Activated CD8-positive, alpha-beta memory T cell treated with anti-CD3 and anti-CD28 coated beads, Interleukin-2, amount 50 U/mL, for 24 hours (primary cell): ENCODE results near the gene GABRB2.
"Not testable (repeated sequence)": the region's sequence is repeated elsewhere in the genome, so short reads cannot be mapped to it uniquely, and the experiment has no call there.

Source experiments
- DNase-seq: peaks from one replicate; pipeline ENCODE4 v3.0.0-alpha.2; 2020; ENCODE audit errors: extremely low read depth

The GABRB2 gene

GRCh38 chr5:161546470-161547301 lies at the start of gene GABRB2:
Gene GABRB2 (minus strand): TSS chr5:161546725. CDS start chr5:161546643, 82 bp downstream.
- DNase-seq, result no peak

DNA sequence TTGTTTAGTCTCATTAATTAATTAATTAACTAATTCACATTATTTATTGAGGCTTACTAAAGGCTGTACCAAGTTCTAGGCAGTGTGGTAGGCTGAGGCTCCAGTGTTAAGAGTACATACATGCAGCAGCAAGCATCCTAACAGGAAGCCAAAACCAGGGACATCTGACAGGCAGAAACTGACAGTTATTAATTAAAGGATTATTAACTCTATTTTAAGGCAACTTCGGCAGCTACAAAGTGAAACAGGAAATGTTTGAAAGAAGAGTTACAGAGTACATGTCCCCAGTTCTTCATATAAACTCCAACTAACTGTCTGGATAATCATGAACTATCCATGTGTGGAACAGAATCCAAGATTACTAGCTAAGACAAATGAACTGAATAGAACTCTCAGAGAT lies 39.3 kb upstream of the GABRB2 start:
- DNase-seq, result no peak

GRCh38 chr5:161580621-161581020 lies 34.1 kb upstream of the GABRB2 start:
- no peak for DNase-seq

GRCh38 chr5:161572914-161573313 lies 26.4 kb upstream of the GABRB2 start:
- DNase-seq, result no peak

- DNase-seq, result no peak
These were observed 19.6 kb upstream of the GABRB2 start for GRCh38 chr5:161566081-161566480.

DNA sequence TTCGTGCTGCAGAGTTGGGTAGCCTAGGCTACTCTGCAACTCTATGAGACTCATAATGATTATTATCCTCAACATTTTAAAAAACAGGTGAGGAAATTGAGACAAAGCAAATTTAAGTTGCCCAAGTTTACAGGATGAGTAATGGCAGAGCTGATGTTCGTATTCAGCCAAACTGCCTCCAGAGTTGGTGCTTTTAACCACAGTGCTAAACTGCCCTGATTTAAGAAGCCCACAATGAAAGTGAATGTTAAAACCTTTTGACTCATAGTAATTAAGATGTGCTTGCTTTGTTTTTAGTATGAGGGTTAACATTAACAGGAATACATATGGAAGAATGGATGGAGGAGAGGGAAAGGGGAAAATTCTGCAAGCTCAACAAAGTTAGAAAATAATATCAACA lies 15.9 kb upstream of the GABRB2 start:
- no peak for DNase-seq

- no peak for DNase-seq
These were observed 2.6 kb upstream of the GABRB2 start for GRCh38 chr5:161549106-161549505.

DNA sequence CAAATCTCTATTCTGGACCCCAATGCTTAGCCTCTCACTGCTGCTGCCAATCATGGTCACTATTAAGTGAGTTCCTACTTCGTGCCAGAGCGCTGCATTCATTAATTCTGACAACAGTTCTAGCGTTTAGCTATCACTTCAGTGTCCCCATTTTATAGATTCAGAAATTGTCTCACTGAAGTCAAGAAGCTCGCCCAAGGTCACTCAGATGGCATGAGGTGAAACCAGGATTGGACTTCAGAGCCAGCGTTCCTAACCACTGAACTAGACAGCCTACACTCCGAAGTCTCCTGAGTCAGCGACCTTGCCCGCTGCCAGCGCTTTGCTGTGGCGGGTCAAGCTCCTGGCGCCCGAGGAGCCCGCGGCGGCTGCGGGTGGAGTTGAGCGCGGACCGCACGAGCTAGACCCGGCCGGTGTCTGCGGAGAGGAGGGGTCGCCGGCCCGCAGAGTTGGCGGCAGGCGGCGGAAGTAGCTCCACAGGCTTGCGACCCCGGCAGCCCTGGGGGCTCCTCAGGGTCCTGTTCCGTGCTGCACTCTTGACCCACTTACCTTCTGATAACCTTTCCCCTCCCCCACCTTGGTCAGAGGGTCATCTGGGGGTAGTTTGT lies 2.1 kb upstream of the GABRB2 start:
- no peak for DNase-seq

DNA sequence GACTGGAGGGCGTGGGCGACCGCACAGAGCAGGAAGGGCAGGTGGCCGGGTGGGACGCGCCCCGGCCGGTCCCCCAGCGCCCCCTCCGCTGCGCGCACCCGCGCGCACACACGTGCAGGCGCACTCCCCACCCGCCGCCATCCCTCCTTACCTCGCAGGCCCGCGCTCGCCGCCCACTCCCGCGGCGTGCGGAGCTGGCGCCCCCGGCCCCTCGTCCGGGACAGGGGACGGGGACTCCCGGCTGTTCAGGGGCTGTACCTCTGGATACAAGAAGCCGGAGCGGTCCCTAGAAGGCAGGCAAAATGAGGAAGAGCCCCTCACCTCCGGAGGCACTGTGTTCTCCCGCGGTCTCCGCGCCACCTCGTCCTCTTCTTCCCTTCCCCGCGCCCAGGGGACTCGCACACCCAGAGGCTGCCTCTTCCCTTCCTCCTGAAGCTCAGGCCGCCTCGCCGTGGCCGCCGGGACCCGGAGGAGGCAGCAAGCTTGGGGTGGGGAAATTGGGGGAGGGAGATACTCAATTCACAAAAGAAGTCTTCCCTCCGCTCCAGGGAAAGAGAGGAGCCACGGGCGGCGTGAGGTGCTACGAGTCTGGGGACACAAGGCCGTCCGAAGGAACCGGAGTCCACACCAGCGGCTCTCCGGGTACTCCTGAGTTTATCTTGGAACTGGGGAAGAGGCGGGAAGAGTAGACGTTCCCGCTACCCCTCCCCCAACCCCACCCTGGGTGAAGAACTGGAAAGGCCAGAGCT lies 1.4 kb upstream of the GABRB2 start:
- no peak for DNase-seq

DNA sequence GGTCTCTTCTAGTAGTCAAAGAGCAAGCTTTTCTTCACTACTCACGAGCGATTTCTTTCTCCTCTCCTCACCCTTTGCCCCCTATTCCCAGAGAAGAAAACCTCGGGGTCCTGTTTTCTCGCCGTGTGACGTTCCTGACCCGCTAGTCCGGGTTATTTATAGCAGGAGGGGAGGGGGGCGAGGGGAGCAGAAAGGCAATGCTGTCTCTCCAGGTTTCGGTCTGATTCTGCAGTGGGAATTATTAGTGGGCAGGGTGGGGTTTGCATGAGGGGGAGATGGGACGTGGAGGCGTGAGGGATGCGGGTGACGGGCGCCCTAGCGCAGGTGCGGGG lies 847 bp upstream of the GABRB2 start:
- DNase-seq, result no peak

DNA sequence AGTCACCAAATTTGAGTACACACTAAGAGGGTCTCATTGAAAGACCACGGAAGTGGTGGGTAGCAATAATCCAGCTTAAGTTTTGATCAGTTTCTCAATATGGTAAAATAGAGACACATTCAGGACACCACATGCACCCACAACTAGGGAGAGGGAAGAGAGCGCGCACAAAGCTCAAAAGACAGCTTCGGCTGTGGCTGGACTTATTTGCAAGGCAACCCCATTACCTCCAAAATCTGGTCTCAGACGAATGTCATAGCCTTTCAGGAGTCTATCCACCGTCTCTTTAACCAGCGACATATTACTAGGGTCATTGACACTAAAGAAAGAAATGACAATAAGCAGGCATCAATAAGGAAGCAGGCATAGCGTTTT lies 443 bp downstream of the GABRB2 start:
- DNase-seq, result no peak

- no peak for DNase-seq
These were observed 1.0 kb downstream of the GABRB2 start for GRCh38 chr5:161545344-161546094.

GRCh38 chr5:161544350-161544765 lies 2.2 kb downstream of the GABRB2 start:
- no peak for DNase-seq

GRCh38 chr5:161539016-161539415 lies 7.5 kb downstream of the GABRB2 start:
- no peak for DNase-seq

DNA sequence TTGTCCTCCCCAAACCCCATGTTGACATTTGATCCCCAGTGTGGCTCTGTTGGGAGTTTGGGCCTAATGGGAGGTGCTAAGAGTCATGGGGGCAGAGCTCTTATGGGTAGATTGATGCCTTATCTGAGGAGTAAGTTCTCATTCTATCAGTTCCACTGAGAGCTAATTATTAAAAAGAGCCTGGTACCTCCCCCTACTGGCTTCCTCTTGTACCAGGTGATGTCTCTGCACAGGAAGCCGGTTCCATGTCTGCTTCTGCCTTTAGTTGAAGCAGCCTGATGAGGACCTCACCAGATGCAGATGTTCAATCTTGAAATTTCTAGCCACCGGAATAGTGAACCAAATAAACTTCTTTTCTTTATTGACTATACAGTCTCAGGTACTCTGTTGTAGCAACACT lies 10.8 kb downstream of the GABRB2 start:
- DNase-seq, result no peak

DNA sequence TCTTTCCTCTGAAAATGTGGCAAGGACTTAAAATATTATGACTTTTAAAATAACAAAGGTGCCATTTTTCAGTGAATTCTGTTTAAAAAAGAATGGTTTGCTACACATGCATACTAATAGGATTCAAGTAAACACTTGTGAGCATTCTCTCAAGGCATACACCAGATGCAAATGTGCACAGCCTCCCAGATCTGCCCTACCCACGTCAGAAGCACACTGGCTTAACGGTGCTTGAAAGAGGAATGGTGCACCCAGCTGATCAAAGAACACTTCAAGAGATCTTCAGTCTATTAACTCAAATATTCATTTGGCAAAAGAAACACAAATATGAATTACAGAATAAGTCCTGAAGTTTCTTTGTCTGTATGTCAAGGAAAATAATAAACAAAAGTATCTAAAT lies 15.8 kb downstream of the GABRB2 start:
- DNase-seq, result no peak

- DNase-seq, result no peak
These were observed 32.6 kb downstream of the GABRB2 start for GRCh38 chr5:161513942-161514341.

GRCh38 chr5:161507591-161507990 lies 38.9 kb downstream of the GABRB2 start:
- no peak for DNase-seq

DNA sequence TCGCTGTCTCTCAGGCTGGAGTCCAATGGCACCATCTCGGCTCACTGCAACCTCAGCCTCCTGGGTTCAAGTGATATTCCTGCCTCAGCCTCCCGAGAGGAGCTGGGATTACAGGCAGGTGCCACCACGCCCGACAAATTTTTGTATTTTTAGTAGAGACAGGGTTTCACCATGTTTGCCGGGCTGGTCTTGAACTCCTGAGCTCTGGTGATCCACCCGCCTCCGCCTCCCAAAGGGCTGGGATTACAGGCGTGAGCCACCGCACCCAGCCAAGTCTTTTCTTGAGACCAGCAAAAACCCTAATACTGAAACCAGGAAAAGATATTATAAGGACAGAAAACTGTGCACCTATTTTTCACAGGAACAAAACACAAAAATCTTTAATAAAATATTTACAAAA lies 41.4 kb downstream of the GABRB2 start:
- DNase-seq, result not testable (repeated sequence)

- DNase-seq, result no peak
These were observed 48.0 kb downstream of the GABRB2 start for GRCh38 chr5:161498531-161498930.

- DNase-seq, result no peak
These were observed 62.8 kb downstream of the GABRB2 start for GRCh38 chr5:161483721-161484120.

DNA sequence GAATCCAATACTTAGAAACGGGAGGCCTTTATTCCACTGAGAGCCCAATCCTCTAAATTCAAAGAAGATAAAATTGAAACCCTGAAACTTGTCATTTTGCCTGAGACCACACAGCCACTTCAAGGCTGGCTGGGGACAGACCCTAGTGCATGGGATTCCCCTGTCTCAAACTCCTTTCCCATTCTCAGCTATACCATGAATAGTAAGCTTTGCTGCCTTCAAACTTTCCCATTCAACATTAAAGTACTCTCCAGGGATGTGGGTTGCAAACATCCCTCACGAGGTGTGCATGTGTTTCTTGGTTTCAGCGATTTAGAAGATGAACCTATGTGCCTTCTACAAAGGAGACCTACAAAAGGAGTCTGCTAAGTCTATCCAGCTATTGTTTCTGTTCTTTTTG lies 64.6 kb downstream of the GABRB2 start:
- DNase-seq, result no peak
